ENCODE data around the gene EFNB1. TPM values are rescaled to one million over a fixed set of nuclear protein-coding genes. Genes with fewer than 3 reads are reported as not detected.

The EFNB1 gene
- total and polyA plus RNA-seq, 2 experiments from 2014 or later: 1.3 to 2.7 TPM

DNA sequence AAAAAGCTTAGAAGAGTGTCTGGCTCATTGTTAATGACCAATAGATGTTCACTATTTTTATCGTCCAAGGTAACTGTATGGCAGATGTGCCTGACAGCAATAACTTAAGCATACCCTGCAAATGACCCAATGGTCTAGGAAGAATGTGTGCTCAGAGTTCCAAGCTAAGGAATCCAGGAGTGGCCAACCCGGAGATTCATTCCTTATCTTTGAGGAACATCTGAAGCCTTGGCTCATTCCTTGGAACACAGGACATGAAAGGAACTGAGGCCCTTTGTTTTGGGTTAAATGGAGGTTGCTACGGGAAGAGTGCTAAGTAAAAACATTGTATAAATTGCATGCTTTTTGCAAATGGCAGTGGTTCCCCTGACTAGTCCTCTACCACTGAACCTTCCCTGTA is 38.9 kb upstream of the EFNB1 start:
- H3K27ac Mint-ChIP-seq: no peak overlapping the region

More for the DNA sequence above, 38.9 kb upstream of the EFNB1 start:
- no peak overlapping the region for H2AFZ ChIP-seq
- no peak overlapping the region for H3K4me3 ChIP-seq
- Mint-ChIP-seq H3K4me1 (no peaks in the 10 kb centered on the region), H3K9me3 (no peaks in the 10 kb centered on the region; the same call in 2 of the 3 replicates), H3K4me3 (no peak overlapping the region), H3K27me3 (ENCODE audit: insufficient read depth, low read depth, poor library complexity) (no peaks in the 10 kb centered on the region), H3K36me3 (ENCODE audit: low read depth) (no peaks in the 10 kb centered on the region)
- H3K4me2 ChIP-seq: no peak overlapping the region
- H4K20me1 ChIP-seq (replicated peaks; ENCODE audit: insufficient read depth): no peaks in the 10 kb centered on the region
- DNase-seq (ENCODE audit: low spot score) (no peak), ATAC-seq (no peak)
- no peak for TF ChIP-seq STAT1 (IDR thresholded peaks at IDR 0.05; ENCODE audit: unreplicated experiment)
- TF ChIP-seq CREB1 (CRISPR knock-in tag; IDR thresholded peaks at IDR 0.05; ENCODE audit: low read depth): no peak
- TF ChIP-seq EZH2phosphoT487 (IDR thresholded peaks at IDR 0.05; ENCODE audit: unreplicated experiment): no peak
- no peak for TF ChIP-seq REST (IDR thresholded peaks at IDR 0.05; ENCODE audit: unreplicated experiment)
- TF ChIP-seq ZNF114 (CRISPR knock-in tag; IDR thresholded peaks at IDR 0.05): no peak
- TF ChIP-seq POLR2AphosphoS5 (IDR thresholded peaks at IDR 0.05; ENCODE audit: low read depth): no peak
- TF ChIP-seq, protein P1, sequence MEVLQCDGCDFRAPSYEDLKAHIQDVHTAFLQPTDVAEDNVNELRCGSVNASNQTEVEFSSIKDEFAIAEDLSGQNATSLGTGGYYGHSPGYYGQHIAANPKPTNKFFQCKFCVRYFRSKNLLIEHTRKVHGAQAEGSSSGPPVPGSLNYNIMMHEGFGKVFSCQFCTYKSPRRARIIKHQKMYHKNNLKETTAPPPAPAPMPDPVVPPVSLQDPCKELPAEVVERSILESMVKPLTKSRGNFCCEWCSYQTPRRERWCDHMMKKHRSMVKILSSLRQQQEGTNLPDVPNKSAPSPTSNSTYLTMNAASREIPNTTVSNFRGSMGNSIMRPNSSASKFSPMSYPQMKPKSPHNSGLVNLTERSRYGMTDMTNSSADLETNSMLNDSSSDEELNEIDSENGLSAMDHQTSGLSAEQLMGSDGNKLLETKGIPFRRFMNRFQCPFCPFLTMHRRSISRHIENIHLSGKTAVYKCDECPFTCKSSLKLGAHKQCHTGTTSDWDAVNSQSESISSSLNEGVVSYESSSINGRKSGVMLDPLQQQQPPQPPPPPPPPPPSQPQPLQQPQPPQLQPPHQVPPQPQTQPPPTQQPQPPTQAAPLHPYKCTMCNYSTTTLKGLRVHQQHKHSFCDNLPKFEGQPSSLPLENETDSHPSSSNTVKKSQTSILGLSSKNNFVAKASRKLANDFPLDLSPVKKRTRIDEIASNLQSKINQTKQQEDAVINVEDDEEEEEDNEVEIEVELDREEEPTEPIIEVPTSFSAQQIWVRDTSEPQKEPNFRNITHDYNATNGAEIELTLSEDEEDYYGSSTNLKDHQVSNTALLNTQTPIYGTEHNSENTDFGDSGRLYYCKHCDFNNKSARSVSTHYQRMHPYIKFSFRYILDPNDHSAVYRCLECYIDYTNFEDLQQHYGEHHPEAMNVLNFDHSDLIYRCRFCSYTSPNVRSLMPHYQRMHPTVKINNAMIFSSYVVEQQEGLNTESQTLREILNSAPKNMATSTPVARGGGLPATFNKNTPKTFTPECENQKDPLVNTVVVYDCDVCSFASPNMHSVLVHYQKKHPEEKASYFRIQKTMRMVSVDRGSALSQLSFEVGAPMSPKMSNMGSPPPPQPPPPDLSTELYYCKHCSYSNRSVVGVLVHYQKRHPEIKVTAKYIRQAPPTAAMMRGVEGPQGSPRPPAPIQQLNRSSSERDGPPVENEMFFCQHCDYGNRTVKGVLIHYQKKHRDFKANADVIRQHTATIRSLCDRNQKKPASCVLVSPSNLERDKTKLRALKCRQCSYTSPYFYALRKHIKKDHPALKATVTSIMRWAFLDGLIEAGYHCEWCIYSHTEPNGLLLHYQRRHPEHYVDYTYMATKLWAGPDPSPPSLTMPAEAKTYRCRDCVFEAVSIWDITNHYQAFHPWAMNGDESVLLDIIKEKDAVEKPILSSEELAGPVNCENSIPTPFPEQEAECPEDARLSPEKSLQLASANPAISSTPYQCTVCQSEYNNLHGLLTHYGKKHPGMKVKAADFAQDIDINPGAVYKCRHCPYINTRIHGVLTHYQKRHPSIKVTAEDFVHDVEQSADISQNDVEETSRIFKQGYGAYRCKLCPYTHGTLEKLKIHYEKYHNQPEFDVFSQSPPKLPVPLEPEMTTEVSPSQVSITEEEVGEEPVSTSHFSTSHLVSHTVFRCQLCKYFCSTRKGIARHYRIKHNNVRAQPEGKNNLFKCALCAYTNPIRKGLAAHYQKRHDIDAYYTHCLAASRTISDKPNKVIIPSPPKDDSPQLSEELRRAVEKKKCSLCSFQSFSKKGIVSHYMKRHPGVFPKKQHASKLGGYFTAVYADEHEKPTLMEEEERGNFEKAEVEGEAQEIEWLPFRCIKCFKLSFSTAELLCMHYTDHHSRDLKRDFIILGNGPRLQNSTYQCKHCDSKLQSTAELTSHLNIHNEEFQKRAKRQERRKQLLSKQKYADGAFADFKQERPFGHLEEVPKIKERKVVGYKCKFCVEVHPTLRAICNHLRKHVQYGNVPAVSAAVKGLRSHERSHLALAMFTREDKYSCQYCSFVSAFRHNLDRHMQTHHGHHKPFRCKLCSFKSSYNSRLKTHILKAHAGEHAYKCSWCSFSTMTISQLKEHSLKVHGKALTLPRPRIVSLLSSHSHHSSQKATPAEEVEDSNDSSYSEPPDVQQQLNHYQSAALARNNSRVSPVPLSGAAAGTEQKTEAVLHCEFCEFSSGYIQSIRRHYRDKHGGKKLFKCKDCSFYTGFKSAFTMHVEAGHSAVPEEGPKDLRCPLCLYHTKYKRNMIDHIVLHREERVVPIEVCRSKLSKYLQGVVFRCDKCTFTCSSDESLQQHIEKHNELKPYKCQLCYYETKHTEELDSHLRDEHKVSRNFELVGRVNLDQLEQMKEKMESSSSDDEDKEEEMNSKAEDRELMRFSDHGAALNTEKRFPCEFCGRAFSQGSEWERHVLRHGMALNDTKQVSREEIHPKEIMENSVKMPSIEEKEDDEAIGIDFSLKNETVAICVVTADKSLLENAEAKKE (CRISPR knock-in tag; IDR thresholded peaks at IDR 0.05): no peak
- no peak for TF ChIP-seq ZNF331 (CRISPR knock-in tag; IDR thresholded peaks at IDR 0.05; ENCODE audit: low read depth)
- TF ChIP-seq, protein P2, sequence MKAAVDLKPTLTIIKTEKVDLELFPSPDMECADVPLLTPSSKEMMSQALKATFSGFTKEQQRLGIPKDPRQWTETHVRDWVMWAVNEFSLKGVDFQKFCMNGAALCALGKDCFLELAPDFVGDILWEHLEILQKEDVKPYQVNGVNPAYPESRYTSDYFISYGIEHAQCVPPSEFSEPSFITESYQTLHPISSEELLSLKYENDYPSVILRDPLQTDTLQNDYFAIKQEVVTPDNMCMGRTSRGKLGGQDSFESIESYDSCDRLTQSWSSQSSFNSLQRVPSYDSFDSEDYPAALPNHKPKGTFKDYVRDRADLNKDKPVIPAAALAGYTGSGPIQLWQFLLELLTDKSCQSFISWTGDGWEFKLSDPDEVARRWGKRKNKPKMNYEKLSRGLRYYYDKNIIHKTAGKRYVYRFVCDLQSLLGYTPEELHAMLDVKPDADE (IDR thresholded peaks at IDR 0.05): no peak
- TF ChIP-seq CTCF (conservative IDR thresholded peaks at IDR 0.05; ENCODE audit: low read depth in 2 of 2): no peak
- no peaks in the 10 kb centered on the region for H3K36me3 ChIP-seq (ENCODE audit: insufficient read depth)
- no peak overlapping the region for H3K27ac ChIP-seq (ENCODE audit: low read depth)
- H3F3A ChIP-seq (replicated peaks; ENCODE audit: low read depth): no peaks in the 10 kb centered on the region
- no peaks in the 10 kb centered on the region for H3K27me3 ChIP-seq (ENCODE audit: insufficient read depth)
- no peaks in the 10 kb centered on the region for H3K79me2 ChIP-seq (replicated peaks; ENCODE audit: insufficient read depth)
- no peaks in the 10 kb centered on the region for H3K9me2 ChIP-seq (ENCODE audit: insufficient read depth)
- H3K4me1 ChIP-seq (ENCODE audit: insufficient read depth): no peaks in the 10 kb centered on the region

Measured in GM23338 (cell line).